ENCODE measurements around the gene AGFG2. TPM values are rescaled to one million over a fixed set of nuclear protein-coding genes. Genes with fewer than 3 reads are reported as not detected.
A peak's percentile ranks its signal among the peaks of the same experiment; 100 is the strongest.

AGFG2 gene
- total RNA-seq, 1 donor from 2014 or later, result 1.3 TPM

GRCh38 chr7:100602889-100603725 lies 64.1 kb downstream of the AGFG2 start:
- Histone ChIP-seq H3K36me3 (ENCODE audit: control insufficient read depth, insufficient read depth, low read length) (no peaks in the 10 kb centered on the region), H3K4me3 (ENCODE audit: low read depth, low read length) (no peak overlapping the region), H3K27me3 (ENCODE audit: control insufficient read depth, insufficient read depth, low read length) (no peaks in the 10 kb centered on the region)
- TF ChIP-seq CTCF (IDR thresholded peaks at IDR 0.05; ENCODE audit: insufficient read depth, low read length, severe bottlenecking), result no peak
- FAIRE-seq (no peak), DNase-seq (ENCODE audit: low read depth) (no peak)

- no peaks in the 10 kb centered on the region for H3K36me3 ChIP-seq (ENCODE audit: control insufficient read depth, insufficient read depth, low read length)
- no peaks in the 10 kb centered on the region for H3K27me3 ChIP-seq (ENCODE audit: control insufficient read depth, insufficient read depth, low read length)
- peak overlapping the region; percentile 60 for H3K4me3 ChIP-seq (ENCODE audit: low read depth, low read length)
- FAIRE-seq (no peak), DNase-seq (ENCODE audit: low read depth) (no peak)
- TF ChIP-seq CTCF (IDR thresholded peaks at IDR 0.05; ENCODE audit: insufficient read depth, low read length, severe bottlenecking), result no peak
These were observed 64.7 kb downstream of the AGFG2 start for GRCh38 chr7:100603726-100604027.

GRCh38 chr7:100604028-100604975 lies 65.3 kb downstream of the AGFG2 start:
- H3K4me3 ChIP-seq (ENCODE audit: low read depth, low read length), result peak overlapping the region; percentile 60
- H3K27me3 ChIP-seq (ENCODE audit: control insufficient read depth, insufficient read depth, low read length), result no peaks in the 10 kb centered on the region
- no peaks in the 10 kb centered on the region for H3K36me3 ChIP-seq (ENCODE audit: control insufficient read depth, insufficient read depth, low read length)
- TF ChIP-seq CTCF (IDR thresholded peaks at IDR 0.05; ENCODE audit: insufficient read depth, low read length, severe bottlenecking), result peak; percentile 41
- no peak for FAIRE-seq
- peak; percentile 16 for DNase-seq (ENCODE audit: low read depth)

GRCh38 chr7:100604976-100605911 lies 66.2 kb downstream of the AGFG2 start:
- no peak for FAIRE-seq
- Histone ChIP-seq H3K27me3 (ENCODE audit: control insufficient read depth, insufficient read depth, low read length) (no peaks in the 10 kb centered on the region), H3K4me3 (ENCODE audit: low read depth, low read length) (peak overlapping the region; percentile 60), H3K36me3 (ENCODE audit: control insufficient read depth, insufficient read depth, low read length) (no peaks in the 10 kb centered on the region)
- DNase-seq (ENCODE audit: low read depth), result peak; percentile 18
- TF ChIP-seq CTCF (IDR thresholded peaks at IDR 0.05; ENCODE audit: insufficient read depth, low read length, severe bottlenecking), result no peak

GRCh38 chr7:100606313-100606712 lies 67.3 kb downstream of the AGFG2 start:
- Histone ChIP-seq H3K4me3 (ENCODE audit: low read depth, low read length) (no peak overlapping the region), H3K27me3 (ENCODE audit: control insufficient read depth, insufficient read depth, low read length) (no peaks in the 10 kb centered on the region), H3K36me3 (ENCODE audit: control insufficient read depth, insufficient read depth, low read length) (no peaks in the 10 kb centered on the region)
- TF ChIP-seq CTCF (IDR thresholded peaks at IDR 0.05; ENCODE audit: insufficient read depth, low read length, severe bottlenecking), result no peak
- FAIRE-seq (no peak), DNase-seq (ENCODE audit: low read depth) (no peak)

Data from bronchial epithelial cell (primary cell).